ENCODE data around the gene CEP250. TPM values are rescaled to one million over a fixed set of nuclear protein-coding genes. Genes with fewer than 3 reads are reported as not detected.

CEP250 gene
- total RNA-seq, 4 donors from 2014 or later, result 10.9 to 13.9 (median 12.8) TPM

DNA sequence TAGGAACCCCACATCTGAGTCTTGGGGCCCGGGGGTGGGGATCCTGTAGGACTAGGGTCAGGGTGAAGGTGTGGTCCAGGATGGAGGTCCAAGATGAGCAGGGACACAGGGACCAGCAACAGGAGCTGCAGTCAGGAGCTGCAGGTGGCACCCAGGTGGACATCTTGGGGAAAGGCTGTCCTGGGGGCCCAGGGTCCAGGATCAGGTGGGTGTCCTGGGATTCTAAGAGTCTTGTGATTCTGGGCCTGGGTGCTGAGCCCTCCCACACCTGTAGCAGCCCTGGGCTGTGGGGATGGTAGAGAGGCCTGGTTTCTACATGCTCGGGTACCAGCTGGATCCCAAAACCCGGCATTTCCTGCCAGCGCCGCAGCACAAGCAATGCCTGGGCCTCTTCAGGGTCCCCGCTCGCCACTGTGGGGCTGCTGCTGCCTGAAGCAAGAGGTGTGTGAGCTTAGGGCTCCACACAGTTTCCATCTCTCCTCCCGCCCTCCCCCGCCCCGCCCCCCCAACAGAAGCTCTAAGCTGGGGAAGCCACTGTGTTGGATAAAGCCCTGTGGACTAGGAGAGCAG, 107.2 kb downstream of the CEP250 start:
- TF ChIP-seq, protein P1, sequence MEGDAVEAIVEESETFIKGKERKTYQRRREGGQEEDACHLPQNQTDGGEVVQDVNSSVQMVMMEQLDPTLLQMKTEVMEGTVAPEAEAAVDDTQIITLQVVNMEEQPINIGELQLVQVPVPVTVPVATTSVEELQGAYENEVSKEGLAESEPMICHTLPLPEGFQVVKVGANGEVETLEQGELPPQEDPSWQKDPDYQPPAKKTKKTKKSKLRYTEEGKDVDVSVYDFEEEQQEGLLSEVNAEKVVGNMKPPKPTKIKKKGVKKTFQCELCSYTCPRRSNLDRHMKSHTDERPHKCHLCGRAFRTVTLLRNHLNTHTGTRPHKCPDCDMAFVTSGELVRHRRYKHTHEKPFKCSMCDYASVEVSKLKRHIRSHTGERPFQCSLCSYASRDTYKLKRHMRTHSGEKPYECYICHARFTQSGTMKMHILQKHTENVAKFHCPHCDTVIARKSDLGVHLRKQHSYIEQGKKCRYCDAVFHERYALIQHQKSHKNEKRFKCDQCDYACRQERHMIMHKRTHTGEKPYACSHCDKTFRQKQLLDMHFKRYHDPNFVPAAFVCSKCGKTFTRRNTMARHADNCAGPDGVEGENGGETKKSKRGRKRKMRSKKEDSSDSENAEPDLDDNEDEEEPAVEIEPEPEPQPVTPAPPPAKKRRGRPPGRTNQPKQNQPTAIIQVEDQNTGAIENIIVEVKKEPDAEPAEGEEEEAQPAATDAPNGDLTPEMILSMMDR (IDR thresholded peaks at IDR 0.05 in 4 of 5, conservative IDR thresholded peaks at IDR 0.05 in 1 of 5), result no peak
- TF ChIP-seq POLR2A (IDR thresholded peaks at IDR 0.05), result no peak
- Histone ChIP-seq H3K36me3 (no peaks in the 10 kb centered on the region), H3K27me3 (no peaks in the 10 kb centered on the region), H3K4me3 (no peak overlapping the region), H3K27ac (no peak overlapping the region), H3K9me3 (no peaks in the 10 kb centered on the region), H3K4me1 (no peaks in the 10 kb centered on the region)
- in situ Hi-C loops (cut with MboI; ENCODE audit: low sequenced_read_pairs in 4 of 4), result no loop called here
- DNase-seq (no peak), ATAC-seq (no peak)
- intact Hi-C loops (cut with DNase I; ENCODE audit: low total_unique reads), result no loop called here

DNA sequence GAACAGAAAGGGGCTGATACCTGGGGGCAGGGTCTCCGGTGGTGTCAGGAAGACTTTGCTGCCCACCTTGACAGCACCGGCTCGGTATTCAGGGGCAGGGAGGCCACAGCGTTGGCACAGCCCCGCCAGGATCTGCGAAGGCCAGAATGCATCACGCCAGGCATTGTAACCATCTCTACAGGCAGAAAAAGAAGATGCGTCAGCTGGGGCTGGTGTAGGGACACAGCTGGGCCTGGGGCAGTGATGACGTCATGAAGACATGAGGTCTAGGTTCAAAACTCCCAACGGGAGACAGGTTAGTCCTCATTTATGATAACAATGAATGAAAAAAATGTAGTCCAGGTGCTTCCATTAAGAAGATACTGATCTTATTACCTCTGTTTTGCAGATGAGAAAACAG, 108.4 kb downstream of the CEP250 start:
- in situ Hi-C loops (cut with MboI; ENCODE audit: low sequenced_read_pairs in 4 of 4) (no loop called here), intact Hi-C loops (cut with DNase I; ENCODE audit: low total_unique reads) (no loop called here)
- DNase-seq (no peak), ATAC-seq (no peak)
- Histone ChIP-seq H3K27ac (no peak overlapping the region), H3K27me3 (no peaks in the 10 kb centered on the region), H3K36me3 (no peaks in the 10 kb centered on the region), H3K4me3 (no peak overlapping the region), H3K9me3 (no peaks in the 10 kb centered on the region), H3K4me1 (no peaks in the 10 kb centered on the region)
- TF ChIP-seq, protein P1 (IDR thresholded peaks at IDR 0.05 in 4 of 5, conservative IDR thresholded peaks at IDR 0.05 in 1 of 5), result no peak
- no peak for TF ChIP-seq POLR2A (IDR thresholded peaks at IDR 0.05)

DNA sequence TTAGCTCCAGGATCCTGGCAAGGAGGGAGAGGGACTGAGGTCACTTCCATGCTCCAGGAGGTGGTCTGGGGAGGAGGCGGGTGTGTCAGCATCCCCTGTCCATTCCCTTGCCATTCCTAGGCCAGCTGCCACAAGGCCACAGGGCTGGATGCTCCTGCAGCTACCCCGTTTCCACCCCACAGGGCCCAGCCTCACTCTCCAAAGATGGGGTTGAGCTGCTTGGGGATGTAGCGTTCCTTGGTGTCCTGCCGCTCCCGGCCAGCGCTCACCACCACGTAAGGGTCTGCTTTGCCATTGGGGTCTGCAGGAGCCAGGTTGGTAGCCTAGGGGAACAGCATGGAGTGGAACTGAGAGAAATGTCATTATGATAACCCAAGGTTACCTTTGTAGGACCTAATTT, 109.5 kb downstream of the CEP250 start:
- DNase-seq, result no peak
- Histone ChIP-seq H3K9me3 (no peaks in the 10 kb centered on the region), H3K27ac (no peak overlapping the region), H3K4me3 (no peak overlapping the region), H3K36me3 (no peaks in the 10 kb centered on the region), H3K4me1 (no peaks in the 10 kb centered on the region), H3K27me3 (no peaks in the 10 kb centered on the region)
- no peak for TF ChIP-seq POLR2A (IDR thresholded peaks at IDR 0.05)
- TF ChIP-seq, protein P1 (IDR thresholded peaks at IDR 0.05 in 4 of 5, conservative IDR thresholded peaks at IDR 0.05 in 1 of 5), result no peak
- ATAC-seq, result no peak
- intact Hi-C loops (cut with DNase I; ENCODE audit: low total_unique reads) (no loop called here), in situ Hi-C loops (cut with MboI; ENCODE audit: low sequenced_read_pairs in 4 of 4) (no loop called here)

DNA sequence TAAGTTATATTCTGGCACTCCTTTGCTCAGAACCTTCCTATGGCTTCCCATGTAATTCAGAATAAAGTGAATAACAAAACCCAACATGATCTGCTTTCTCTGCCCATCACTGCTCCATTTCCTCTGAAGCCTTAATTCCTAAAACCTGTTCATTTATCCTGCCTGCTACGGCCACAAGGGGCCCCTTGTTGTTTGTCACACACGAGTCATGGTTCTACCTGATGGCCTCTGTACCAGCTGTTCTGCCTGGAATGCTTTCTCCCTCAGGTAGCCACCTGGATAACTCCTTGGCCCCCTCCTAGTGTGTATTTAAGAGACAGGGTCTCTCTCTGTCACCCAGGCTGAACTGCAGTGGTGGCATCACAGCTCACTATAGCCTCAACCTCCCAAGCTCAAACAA, 113.2 kb downstream of the CEP250 start:
- intact Hi-C loops (cut with DNase I; ENCODE audit: low total_unique reads) (no loop called here), in situ Hi-C loops (cut with MboI; ENCODE audit: low sequenced_read_pairs in 4 of 4) (no loop called here)
- H3K27ac ChIP-seq, result no peak overlapping the region
- no peaks in the 10 kb centered on the region for H3K27me3 ChIP-seq
- DNase-seq, result no peak
- no peak for ATAC-seq
- no peak overlapping the region for H3K4me3 ChIP-seq
- no peaks in the 10 kb centered on the region for H3K4me1 ChIP-seq
- no peaks in the 10 kb centered on the region for H3K9me3 ChIP-seq
- H3K36me3 ChIP-seq, result no peaks in the 10 kb centered on the region
- no peak for TF ChIP-seq POLR2A (IDR thresholded peaks at IDR 0.05)
- TF ChIP-seq, protein P1 (IDR thresholded peaks at IDR 0.05 in 4 of 5, conservative IDR thresholded peaks at IDR 0.05 in 1 of 5), result no peak

MicroRNAs within 50 kb of the gene (microRNA counts, 767-probe panel; counts per million panel counts)
- microRNA hsa-miR-1289, result 356 to 448 counts per million in 2 donors

Small RNAs within 50 kb of the gene (microRNA-seq; reads per million reads assigned to microRNA genes)
- gene MIR1289-1 (ENCODE audit: borderline replicate concordance in 2 of 2), result 0 reads per million in 2 donors

Other genes starting within 250 kb of the CEP250 start
- gene MMP24, start 228.9 kb upstream of the CEP250 start, total RNA-seq, result under 1 TPM in 2 of 4 donors, not detected in 2; 0.07 to 0.10 TPM
- 10 to 100 TPM in 3 of 4 donors, 1 to 10 TPM in 1; 3.8 to 18.4 (median 12.4) TPM for gene MMP24OS, start 177.5 kb upstream of the CEP250 start, total RNA-seq
- 10 to 100 TPM; 34.2 to 48.3 (median 47.4) TPM for gene EIF6, start 170.8 kb upstream of the CEP250 start, total RNA-seq
- gene FAM83C, start 163.2 kb upstream of the CEP250 start, total RNA-seq, result not detected
- gene UQCC1, start 43.6 kb upstream of the CEP250 start, total RNA-seq, result 10 to 100 TPM; 42.6 to 84.5 (median 64.7) TPM
- gene GDF5, start 17.4 kb upstream of the CEP250 start, total RNA-seq, result not detected
- not detected for gene C20orf173, start 74.1 kb downstream of the CEP250 start, total RNA-seq
- gene ERGIC3, start 86.5 kb downstream of the CEP250 start, total RNA-seq, result 10 to 100 TPM; 82.5 to 91.0 (median 89.2) TPM
- gene SPAG4, start 160.2 kb downstream of the CEP250 start, total RNA-seq, result 1 to 10 TPM in 1 of 4 donors, under 1 TPM in 1, not detected in 2; 0.91 to 1.4 TPM
- gene CPNE1, start 209.3 kb downstream of the CEP250 start, total RNA-seq, result 10 to 100 TPM; 37.3 to 60.7 (median 50.1) TPM
- gene RBM12, start 209.3 kb downstream of the CEP250 start, total RNA-seq, result 10 to 100 TPM in 3 of 4 donors, 1 to 10 TPM in 1; 9.8 to 23.7 (median 20.7) TPM
- gene NFS1, start 243.8 kb downstream of the CEP250 start, total RNA-seq, result 10 to 100 TPM; 31.5 to 85.8 (median 37.2) TPM
- 100 to 1,000 TPM; 213 to 491 (median 309) TPM for gene ROMO1, start 243.8 kb downstream of the CEP250 start, total RNA-seq